Keratinocyte (primary cell): ENCODE measurements around the gene HGF.

ENCODE experiments used
- EZH2 ChIP-seq: IDR thresholded peaks from one replicate; pipeline ENCODE4 v1.6.1; 2012; ENCODE audit warnings: inconsistent platforms, mild to moderate bottlenecking, low read length, moderate library complexity
- TF ChIP-seq, protein P1 (sequence below), 3 experiments: IDR thresholded peaks in 1 of 3; conservative IDR thresholded peaks in 1 of 3; optimal IDR thresholded peaks in 1 of 3; 2 replicates in 2 of 3; 3 replicates in 1 of 3; pipeline versions ENCODE3 to v1.5.1; 2011; ENCODE audit warnings: low read length in 3 of 3, mild to moderate bottlenecking in 3 of 3, moderate library complexity in 2 of 3, control low read depth in 1 of 3, inconsistent platforms in 1 of 3; ENCODE audit not compliant: insufficient read depth in 2 of 3; ENCODE audit errors: extremely low read depth in 1 of 3

DNA sequence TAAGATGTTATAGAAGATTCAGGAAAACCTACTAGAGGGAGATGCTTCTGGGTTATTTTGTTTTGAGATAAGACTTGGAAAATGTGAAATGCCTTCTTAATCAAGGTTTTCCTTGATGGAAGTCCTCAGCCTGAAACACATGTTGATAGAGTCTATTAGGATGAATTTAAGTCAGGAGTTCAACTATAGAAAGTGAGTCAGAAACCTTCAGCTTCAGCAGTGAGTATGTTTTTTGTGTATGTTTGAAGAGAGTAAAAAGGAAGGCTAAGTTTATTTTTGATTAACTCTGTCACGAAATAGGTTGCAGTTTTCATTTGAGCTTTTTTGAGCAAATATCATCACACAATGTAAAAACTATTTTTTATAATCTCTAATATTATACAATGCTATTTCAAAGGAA, 114.6 kb downstream of the HGF start:
- TF ChIP-seq, protein P1, sequence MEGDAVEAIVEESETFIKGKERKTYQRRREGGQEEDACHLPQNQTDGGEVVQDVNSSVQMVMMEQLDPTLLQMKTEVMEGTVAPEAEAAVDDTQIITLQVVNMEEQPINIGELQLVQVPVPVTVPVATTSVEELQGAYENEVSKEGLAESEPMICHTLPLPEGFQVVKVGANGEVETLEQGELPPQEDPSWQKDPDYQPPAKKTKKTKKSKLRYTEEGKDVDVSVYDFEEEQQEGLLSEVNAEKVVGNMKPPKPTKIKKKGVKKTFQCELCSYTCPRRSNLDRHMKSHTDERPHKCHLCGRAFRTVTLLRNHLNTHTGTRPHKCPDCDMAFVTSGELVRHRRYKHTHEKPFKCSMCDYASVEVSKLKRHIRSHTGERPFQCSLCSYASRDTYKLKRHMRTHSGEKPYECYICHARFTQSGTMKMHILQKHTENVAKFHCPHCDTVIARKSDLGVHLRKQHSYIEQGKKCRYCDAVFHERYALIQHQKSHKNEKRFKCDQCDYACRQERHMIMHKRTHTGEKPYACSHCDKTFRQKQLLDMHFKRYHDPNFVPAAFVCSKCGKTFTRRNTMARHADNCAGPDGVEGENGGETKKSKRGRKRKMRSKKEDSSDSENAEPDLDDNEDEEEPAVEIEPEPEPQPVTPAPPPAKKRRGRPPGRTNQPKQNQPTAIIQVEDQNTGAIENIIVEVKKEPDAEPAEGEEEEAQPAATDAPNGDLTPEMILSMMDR (optimal IDR thresholded peaks at IDR 0.05 in 1 of 3, IDR thresholded peaks at IDR 0.05 in 1 of 3, conservative IDR thresholded peaks at IDR 0.05 in 1 of 3; ENCODE audit: extremely low read depth in 1 of 3, insufficient read depth in 2 of 3, low read length in 3 of 3) = no peak
- TF ChIP-seq EZH2 = no peak
